Suprapubic skin (tissue), 4 donors: ENCODE measurements around the gene RPS6KA5. TPM values are rescaled to one million over a fixed set of nuclear protein-coding genes. Genes with fewer than 3 reads are reported as not detected.

Experiments
- DNase-seq, 2 donors: peaks; one replicate each; pipeline ENCODE4 v3.0.0-alpha.2; 2019; ENCODE audit warnings: low spot score in 2 of 2
- H3K27ac ChIP-seq: fragments of 200-600 bp; sonication (generic); one replicate; pipeline ENCODE4 v1.5.1; 2019
- H3K27me3 ChIP-seq: fragments of 200-600 bp; sonication (generic); one replicate; pipeline ENCODE4 v1.5.1; 2019
- H3K36me3 ChIP-seq: fragments of 200-600 bp; sonication (generic); one replicate; pipeline ENCODE4 v1.5.1; 2019
- H3K4me1 ChIP-seq: fragments of 200-600 bp; sonication (generic); one replicate; pipeline ENCODE4 v1.5.1; 2019
- H3K4me3 ChIP-seq: fragments of 200-600 bp; sonication (generic); one replicate; pipeline ENCODE4 v1.5.1; 2019; ENCODE audit warnings: mild to moderate bottlenecking
- H3K9me3 ChIP-seq: fragments of 200-600 bp; sonication (generic); one replicate; pipeline ENCODE4 v1.5.1; 2019
- EP300 ChIP-seq: sonication (generic); formaldehyde crosslinking; IDR thresholded peaks from one replicate; pipeline ENCODE4 v1.6.1; 2017; ENCODE audit warnings: antibody characterized with exemption
- POLR2A ChIP-seq, 2 donors: fragments of 450-650 bp; IDR thresholded peaks; one replicate each; pipeline ENCODE4 v1.6.1; 2017; ENCODE audit warnings: antibody characterized with exemption in 2 of 2, mild to moderate bottlenecking in 2 of 2, moderate library complexity in 2 of 2
- POLR2AphosphoS5 ChIP-seq, 3 donors: sonication (generic); formaldehyde crosslinking; IDR thresholded peaks; one replicate each; pipeline ENCODE4 v1.6.1; 2017; ENCODE audit warnings: antibody characterized with exemption in 3 of 3
- WGBS: methylation state at CpG from one replicate; pipeline ENCODE4 v1.1.5; 2018; 5-methylcytosine and 5-hydroxymethylcytosine counted together
- total RNA-seq, 4 donors: library from RNA; depleted of rRNA; stranded (reverse); fragments of >200 nt; gene quantifications; one replicate each; pipeline ENCODE4 v1.1.0, GENCODE V29; 2016
- TF ChIP-seq, protein P1 (sequence below), 2 donors: fragments of 200-600 bp in 1 of 2; fragments of 450-650 bp in 1 of 2; sonication (generic) in 1 of 2; IDR thresholded peaks; one replicate each; pipeline ENCODE4 v1.5.1; 2016 to 2019; ENCODE audit warnings: antibody characterized with exemption in 2 of 2, mild to moderate bottlenecking in 1 of 2, moderate library complexity in 1 of 2

RPS6KA5 gene
- total RNA-seq, 4 donors from 2014 or later = 6.4 to 14.2 (median 11.2) TPM

DNA sequence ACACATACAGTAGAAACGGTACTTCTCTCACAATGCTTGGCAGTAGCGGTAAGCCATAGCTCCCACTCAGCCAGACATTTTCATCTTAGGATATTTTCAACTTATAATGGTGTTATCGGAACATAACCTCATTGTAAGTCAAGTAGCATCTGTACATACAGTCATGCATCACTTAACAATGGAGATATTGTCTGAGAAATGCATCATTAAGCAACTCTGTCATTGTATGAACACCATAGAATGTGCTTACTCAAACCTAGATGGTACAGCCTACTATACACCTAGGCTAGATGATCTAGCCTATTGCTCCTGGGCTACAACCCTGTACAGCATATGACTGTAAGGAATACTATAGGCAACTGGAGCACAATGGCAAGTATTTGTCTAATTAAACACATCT lies 40.8 kb downstream of the RPS6KA5 start:
- no peak overlapping the region for H3K4me3 ChIP-seq
- peaks cover 10% of the 10 kb centered on the region for H3K4me1 ChIP-seq
- H3K9me3 ChIP-seq = no peaks in the 10 kb centered on the region
- 84% methylated on average over 3 of the region's 3 CpGs for WGBS
- DNase-seq = no peak
- no peaks in the 10 kb centered on the region for H3K27me3 ChIP-seq
- H3K27ac ChIP-seq = no peak overlapping the region
- TF ChIP-seq, protein P1, sequence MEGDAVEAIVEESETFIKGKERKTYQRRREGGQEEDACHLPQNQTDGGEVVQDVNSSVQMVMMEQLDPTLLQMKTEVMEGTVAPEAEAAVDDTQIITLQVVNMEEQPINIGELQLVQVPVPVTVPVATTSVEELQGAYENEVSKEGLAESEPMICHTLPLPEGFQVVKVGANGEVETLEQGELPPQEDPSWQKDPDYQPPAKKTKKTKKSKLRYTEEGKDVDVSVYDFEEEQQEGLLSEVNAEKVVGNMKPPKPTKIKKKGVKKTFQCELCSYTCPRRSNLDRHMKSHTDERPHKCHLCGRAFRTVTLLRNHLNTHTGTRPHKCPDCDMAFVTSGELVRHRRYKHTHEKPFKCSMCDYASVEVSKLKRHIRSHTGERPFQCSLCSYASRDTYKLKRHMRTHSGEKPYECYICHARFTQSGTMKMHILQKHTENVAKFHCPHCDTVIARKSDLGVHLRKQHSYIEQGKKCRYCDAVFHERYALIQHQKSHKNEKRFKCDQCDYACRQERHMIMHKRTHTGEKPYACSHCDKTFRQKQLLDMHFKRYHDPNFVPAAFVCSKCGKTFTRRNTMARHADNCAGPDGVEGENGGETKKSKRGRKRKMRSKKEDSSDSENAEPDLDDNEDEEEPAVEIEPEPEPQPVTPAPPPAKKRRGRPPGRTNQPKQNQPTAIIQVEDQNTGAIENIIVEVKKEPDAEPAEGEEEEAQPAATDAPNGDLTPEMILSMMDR (IDR thresholded peaks at IDR 0.05) = no peak
- TF ChIP-seq EP300 (no peak), POLR2AphosphoS5 (IDR thresholded peaks at IDR 0.05) (no peak), POLR2A (IDR thresholded peaks at IDR 0.05) (no peak)
- no peaks in the 10 kb centered on the region for H3K36me3 ChIP-seq

DNA sequence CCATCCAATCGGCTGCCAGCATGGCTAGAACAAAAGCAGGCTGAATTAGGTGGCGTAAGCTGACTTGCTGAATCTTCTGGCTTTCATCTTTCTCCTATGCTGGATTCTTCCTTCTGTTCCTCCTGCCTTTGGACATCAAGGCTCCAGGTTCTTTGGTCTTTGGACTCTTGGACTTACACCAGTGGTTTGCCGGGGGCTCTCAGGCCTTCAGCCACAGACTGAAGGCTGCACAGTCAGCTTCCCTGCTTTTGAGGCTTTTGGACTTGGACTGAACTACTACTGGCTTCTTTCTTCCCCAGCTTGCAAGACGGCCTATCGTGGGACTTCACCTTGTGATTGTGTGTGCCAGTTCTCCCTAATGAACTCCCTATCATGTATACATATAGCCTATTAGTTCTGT lies 42.0 kb downstream of the RPS6KA5 start:
- no peak overlapping the region for H3K27ac ChIP-seq
- no peaks in the 10 kb centered on the region for H3K36me3 ChIP-seq
- H3K4me3 ChIP-seq = no peak overlapping the region
- no peak for DNase-seq
- TF ChIP-seq EP300 = no peak
- TF ChIP-seq, protein P1 (IDR thresholded peaks at IDR 0.05) = no peak
- no peak for TF ChIP-seq POLR2A (IDR thresholded peaks at IDR 0.05)
- no peak for TF ChIP-seq POLR2AphosphoS5 (IDR thresholded peaks at IDR 0.05)
- peaks cover 10% of the 10 kb centered on the region for H3K4me1 ChIP-seq
- no peaks in the 10 kb centered on the region for H3K27me3 ChIP-seq
- 97% methylated on average over 5 of the region's 5 CpGs for WGBS
- no peaks in the 10 kb centered on the region for H3K9me3 ChIP-seq

DNA sequence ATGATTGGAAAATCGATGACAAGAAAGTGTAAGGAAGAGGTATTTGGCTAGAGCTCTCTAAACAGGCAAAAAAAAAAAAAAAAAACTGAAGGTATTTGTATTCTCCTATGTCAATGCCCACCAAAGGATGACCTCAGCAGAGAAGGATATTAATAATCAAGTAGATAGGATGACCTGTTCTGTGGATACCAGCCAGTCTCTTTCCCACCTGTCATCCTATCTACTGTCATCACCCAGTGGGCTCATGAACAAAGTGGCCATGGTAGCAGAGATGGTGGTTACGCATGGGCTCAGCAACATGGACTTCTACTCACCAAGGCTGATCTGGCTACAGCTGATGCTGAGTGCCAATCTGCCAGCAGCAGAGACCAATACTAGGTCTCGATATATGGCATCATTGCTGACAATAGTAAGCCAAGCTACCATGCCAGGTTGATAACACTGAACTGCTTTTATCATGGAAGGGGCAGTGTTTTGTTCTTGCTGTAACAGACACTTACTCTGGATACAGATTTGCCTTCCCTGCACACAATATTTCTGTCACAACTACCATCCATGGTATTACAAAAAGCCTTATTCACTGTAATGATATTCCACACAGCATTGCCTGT lies 43.5 kb downstream of the RPS6KA5 start:
- Histone ChIP-seq H3K9me3 (no peaks in the 10 kb centered on the region), H3K4me3 (no peak overlapping the region), H3K36me3 (no peaks in the 10 kb centered on the region), H3K4me1 (peaks cover 5% of the 10 kb centered on the region), H3K27me3 (no peaks in the 10 kb centered on the region), H3K27ac (no peak overlapping the region)
- no peak for DNase-seq
- TF ChIP-seq EP300 (no peak), POLR2A (IDR thresholded peaks at IDR 0.05) (no peak), POLR2AphosphoS5 (IDR thresholded peaks at IDR 0.05) (no peak)
- TF ChIP-seq, protein P1 (IDR thresholded peaks at IDR 0.05) = no peak
- 96% methylated on average over 3 of the region's 3 CpGs for WGBS

GRCh38 chr14:91015435-91015834 lies 45.0 kb downstream of the RPS6KA5 start:
- Histone ChIP-seq H3K9me3 (no peaks in the 10 kb centered on the region), H3K4me3 (no peak overlapping the region), H3K27ac (no peak overlapping the region), H3K27me3 (no peaks in the 10 kb centered on the region), H3K4me1 (peaks cover 2% of the 10 kb centered on the region), H3K36me3 (no peaks in the 10 kb centered on the region)
- no peak for DNase-seq
- TF ChIP-seq POLR2A (IDR thresholded peaks at IDR 0.05) (no peak), EP300 (no peak), POLR2AphosphoS5 (IDR thresholded peaks at IDR 0.05) (no peak)
- TF ChIP-seq, protein P1 (IDR thresholded peaks at IDR 0.05) = no peak
- WGBS = 18% methylated on average over 1 of the region's 1 CpG

GRCh38 chr14:91012045-91012444 lies 48.4 kb downstream of the RPS6KA5 start:
- no peak for DNase-seq
- Histone ChIP-seq H3K27ac (no peak overlapping the region), H3K36me3 (no peaks in the 10 kb centered on the region), H3K9me3 (no peaks in the 10 kb centered on the region), H3K27me3 (no peaks in the 10 kb centered on the region), H3K4me3 (no peak overlapping the region), H3K4me1 (peaks cover 5% of the 10 kb centered on the region)
- WGBS = 67% methylated on average over 2 of the region's 2 CpGs
- TF ChIP-seq POLR2A (IDR thresholded peaks at IDR 0.05) (no peak), POLR2AphosphoS5 (IDR thresholded peaks at IDR 0.05) (no peak), EP300 (no peak)
- TF ChIP-seq, protein P1 (IDR thresholded peaks at IDR 0.05) = no peak
